ENCODE measurements around the gene SLC26A2.

Gene SLC26A2

DNA sequence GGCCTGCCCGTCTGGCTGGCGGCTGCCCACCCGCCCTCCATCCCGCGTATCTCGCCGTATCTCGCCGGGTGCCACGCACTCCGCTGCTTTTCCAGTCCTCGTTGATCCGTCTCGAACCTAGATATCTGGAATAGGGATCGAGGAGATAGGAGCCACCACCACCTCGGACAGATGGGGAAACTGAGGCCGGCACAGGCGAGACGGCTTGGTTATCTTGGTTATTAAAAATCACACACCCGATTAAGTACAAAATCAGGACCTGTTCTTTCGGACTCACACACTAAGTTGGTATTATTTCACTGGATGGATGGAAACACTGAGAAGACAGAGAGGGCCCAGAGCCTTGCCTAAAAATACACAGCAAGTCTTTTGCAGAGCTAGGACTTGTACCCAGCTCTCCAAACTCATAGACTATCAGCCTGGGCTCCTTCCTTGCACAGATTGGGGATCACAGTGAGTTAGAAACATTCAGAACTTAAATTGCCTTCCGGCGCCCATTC, 678 bp downstream of the SLC26A2 start:
- no peak for DNase-seq (ENCODE audit: low read depth in 2 of 2)

DNA sequence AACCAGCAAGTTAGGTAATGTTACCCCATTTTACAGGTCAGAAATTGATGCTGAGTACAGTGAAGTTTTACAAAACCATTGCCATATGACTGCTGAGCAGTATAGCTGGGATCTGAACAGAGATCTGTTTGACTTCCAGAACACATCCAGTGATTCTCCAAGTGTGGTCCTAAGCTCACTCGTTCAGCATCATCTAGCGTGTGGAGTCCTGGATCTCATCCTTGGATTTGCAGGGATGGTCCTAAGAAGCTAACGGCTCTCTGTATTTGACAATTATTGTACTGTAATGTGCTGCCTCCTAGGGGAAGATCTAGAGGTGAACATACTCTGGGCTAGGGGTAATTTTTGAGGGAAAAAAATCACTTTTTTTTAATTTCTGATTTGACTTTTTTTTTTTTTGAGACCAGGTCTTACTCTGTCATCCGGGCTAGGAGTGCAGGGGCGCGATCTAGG, 1.4 kb downstream of the SLC26A2 start:
- DNase-seq (ENCODE audit: low read depth in 2 of 2), result no peak

DNA sequence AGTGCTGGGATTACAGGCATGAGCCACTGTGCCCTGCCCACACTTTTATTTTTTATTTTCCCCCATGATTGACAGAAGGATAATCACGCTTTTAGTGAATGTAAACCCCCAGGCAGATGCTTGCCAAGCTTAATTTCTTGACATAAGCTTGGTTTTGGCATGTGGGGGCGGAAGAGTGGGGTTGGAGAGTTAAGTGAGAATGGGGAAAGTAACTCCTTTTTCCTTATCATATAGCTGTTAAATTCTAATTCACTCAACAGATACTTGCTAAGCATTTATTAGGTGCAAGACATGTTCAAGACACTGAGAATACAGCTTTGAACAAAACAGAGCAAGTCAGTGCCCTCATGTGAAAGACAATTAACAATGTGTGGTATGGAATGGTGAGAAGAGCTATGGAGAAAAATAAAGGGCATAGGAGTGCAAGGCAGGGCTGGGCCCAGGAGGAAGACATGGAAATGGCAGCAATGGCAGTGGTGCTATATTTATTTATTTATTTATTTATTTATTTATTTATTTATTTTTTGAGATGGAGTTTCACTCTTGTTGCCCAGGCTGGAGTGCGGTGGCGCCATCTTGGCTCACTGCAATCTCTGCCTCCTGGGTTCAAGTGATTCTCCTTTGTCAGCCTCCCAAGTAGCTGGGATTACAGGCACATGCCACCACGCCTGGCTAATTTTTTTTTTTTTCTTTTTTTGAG, 2.2 kb downstream of the SLC26A2 start:
- DNase-seq (ENCODE audit: low read depth in 2 of 2), result no peak

DNA sequence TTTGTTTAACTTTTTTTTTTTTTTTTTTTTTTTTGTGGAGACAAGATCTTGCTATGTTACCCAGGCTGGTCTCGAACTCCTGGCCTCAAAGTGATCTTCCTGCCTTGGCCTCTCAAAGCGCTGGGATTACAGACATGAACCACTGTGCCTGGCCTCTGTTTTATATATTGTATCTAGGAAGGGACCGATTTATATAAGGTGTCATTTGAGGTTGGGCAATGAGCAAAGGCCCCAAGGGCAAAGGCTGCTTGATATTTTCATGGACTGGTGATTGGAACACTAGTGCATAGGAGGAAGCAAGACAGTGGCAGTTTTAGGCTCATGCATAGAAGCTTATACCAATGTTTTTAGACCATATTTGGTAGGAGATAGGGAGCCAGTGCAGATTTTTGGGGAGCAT, 3.2 kb downstream of the SLC26A2 start:
- no peak for DNase-seq (ENCODE audit: low read depth in 2 of 2)

DNA sequence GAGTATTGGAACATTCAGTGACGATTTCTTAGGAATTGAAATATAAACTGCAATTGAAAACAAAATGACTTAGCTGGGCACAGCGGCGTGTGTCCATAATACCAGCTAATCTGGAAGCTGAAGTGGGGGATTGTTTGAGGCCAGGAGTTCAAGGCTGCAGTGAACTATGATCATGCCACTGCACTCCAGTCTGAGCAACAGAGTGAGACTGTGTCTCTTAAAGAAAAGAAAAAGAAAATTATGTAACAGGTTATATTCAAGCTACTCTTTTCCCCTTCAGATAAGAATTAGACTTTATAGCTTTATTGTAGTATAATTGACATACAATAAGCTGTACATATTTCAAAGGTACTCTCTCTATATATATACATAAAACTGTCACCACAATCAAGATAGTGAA, 6.4 kb downstream of the SLC26A2 start:
- no peak for DNase-seq (ENCODE audit: low read depth in 2 of 2)

DNA sequence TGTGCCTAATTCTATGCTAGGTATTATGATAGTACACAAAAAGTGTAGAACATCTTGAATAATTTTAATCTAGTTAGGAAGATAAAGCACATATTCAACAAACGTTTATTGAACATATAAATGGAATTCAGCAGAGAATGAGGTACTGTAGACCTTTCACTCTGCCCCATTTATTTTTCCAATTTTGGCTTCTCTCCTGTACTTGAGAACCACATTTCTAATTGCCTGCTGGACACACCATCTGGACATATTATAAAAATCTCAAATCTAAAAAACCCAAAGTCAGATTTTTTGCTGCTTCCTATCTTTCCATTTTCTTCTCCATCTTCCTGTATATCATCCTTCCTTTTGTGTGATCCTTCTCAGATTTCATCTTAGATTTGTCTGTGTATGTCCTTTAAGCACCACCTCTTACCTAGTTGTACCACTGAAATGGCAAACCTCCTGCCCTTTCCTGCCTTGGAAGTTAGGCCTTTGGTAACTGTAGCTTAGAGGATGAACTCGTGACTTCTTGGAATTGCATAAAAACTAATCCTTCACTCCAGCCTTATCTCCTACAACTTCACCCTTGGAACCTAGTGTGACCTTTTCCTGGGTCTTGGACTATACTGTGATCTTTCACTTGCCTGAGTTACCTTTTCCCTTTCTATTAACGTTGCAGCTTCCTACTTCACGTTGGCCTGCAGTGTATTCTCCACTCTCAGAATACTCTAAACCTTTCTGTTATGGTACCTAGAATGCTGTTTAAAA, 8.8 kb downstream of the SLC26A2 start:
- no peak for DNase-seq (ENCODE audit: low read depth in 2 of 2)

DNA sequence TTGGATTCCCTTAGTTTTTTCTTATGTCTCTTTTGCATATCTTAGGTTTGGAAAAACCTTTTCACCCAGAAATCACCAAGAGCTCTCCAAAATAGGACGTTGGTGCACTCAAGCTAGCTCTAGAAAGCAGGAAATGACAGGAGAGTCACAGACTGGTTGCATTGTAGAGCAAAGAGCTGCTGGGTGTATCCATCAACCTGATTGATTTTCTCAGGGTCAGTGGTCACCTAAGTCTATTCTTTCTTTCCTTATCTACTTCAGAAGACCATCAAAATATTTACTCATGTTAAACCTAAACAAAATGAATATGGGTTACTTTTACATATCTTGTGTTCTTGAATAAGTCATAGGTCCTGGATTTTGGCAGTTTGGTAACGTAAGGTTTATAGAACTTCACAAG, 14.9 kb downstream of the SLC26A2 start:
- DNase-seq (ENCODE audit: low read depth in 2 of 2), result no peak

DNA sequence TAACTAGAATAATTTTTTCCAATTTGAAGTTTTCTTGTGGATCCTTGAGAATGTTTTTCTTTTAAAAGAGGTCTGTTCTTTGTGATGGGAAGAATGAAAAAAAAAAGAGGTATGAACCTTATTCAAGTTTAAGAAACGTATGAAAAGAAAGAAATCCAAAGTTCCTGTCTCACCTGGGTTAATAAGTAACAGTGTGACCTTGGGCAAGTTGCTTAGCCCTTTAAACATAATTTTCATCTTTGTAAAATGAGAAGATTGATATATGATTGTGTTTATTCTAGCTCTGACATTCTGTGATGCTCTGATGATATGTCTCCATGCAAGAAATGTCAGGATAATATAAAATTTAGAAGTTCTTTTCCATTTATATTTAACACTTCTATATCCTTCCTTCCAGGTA, 19.3 kb downstream of the SLC26A2 start:
- no peak for DNase-seq (ENCODE audit: low read depth in 2 of 2)

DNA sequence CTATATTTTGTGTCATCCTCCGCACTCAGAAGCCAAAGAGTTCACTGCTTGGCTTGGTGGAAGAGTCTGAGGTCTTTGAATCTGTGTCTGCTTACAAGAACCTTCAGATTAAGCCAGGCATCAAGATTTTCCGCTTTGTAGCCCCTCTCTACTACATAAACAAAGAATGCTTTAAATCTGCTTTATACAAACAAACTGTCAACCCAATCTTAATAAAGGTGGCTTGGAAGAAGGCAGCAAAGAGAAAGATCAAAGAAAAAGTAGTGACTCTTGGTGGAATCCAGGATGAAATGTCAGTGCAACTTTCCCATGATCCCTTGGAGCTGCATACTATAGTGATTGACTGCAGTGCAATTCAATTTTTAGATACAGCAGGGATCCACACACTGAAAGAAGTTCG, 20.6 kb downstream of the SLC26A2 start:
- no peak for DNase-seq (ENCODE audit: low read depth in 2 of 2)

DNA sequence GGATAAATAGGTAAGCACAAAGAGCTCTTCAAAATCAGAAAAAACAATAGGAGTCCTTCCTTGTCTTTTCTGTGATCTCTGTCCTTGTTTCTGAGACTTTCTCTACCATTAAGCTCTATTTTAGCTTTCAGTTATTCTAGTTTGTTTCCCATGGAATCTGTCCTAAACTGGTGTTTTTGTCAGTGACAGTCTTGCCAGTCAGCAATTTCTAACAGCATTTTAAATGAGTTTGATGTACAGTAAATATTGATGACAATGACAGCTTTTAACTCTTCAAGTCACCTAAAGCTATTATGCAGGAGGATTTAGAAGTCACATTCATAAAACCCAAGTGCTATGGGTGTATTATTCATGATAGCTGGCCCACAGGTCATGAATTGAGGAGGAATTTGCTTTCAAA, 21.9 kb downstream of the SLC26A2 start:
- DNase-seq (ENCODE audit: low read depth in 2 of 2), result no peak

DNA sequence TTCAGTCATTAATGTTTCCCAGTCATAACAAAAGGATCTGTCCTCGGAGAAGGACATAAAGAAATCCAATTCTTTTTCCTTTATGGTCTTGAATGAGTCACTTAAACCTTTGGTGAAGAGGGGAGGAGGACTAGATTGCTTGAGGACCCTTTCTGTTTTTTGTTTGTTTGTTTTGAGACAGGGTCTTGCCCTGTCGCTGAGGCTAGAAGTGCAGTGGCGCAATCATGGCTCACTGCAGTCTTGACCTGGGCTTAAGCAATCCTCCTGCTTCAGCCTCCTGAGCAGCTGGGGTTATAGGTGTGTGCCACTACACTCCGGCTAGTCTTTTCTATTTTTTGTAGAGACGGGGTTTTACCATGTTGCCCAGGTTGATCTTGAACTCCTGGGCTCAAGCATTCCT, 27.6 kb downstream of the SLC26A2 start:
- no peak for DNase-seq (ENCODE audit: low read depth in 2 of 2)

DNA sequence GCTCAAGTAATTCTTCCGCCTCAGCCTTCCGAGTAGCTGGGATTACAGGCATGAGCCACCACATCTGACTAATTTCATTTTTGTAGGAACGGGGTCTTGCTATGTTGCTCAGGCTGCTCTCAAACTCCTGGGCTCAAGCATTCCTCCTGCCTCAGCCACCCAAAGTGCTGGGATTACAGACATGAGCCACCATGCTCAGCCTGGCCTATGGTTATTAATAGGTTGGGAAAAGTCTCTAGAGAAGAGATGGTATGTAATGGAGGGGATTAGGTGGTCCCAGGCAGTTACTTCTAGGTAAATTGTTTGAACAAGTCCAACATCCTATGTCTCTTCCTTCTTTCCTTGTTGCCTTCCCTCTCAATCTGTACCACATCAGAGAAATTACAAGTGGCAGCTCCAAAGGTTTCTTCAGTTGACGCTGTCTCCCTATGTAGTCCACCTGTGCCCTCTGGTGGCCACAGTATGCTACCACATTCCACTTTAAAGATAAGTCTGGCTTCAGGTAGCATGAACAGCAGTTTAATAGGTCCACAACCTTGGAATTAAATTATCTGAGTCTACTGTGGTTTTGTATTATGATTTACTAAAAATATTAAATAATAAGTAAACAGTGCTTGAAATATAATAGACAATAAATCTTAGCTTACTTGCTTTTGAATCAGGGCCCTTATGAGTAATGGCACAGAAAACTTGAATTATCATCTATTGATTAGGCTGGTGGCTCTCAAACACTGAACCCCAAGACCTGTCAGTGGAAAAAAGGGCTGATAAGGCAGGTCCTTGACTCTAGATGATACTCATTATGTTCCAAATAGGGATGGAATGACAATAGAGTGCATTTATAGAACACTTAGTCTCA, 30.2 kb downstream of the SLC26A2 start:
- peak; percentile 4 to 46 for DNase-seq (ENCODE audit: low read depth in 2 of 2)

DNA sequence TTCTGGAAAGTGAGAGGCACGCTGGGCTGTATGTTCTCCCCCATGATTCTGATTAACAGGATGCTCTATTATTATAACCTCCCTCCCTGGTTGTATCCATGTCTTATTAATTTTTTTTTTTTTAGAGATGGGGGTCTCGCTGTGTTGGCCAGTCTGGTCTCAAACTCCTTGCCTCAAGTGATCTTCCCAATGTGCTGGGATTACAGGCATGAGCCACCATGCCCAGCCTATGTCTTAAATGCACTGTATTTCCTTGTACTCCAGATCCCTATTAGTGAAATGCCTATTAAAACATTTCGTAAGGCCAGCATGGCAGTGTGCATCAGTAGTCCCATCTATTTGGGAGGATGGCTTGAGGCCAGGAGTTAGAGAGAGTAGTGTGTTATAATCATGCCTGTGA, 32.9 kb downstream of the SLC26A2 start:
- DNase-seq (ENCODE audit: low read depth in 2 of 2), result no peak

DNA sequence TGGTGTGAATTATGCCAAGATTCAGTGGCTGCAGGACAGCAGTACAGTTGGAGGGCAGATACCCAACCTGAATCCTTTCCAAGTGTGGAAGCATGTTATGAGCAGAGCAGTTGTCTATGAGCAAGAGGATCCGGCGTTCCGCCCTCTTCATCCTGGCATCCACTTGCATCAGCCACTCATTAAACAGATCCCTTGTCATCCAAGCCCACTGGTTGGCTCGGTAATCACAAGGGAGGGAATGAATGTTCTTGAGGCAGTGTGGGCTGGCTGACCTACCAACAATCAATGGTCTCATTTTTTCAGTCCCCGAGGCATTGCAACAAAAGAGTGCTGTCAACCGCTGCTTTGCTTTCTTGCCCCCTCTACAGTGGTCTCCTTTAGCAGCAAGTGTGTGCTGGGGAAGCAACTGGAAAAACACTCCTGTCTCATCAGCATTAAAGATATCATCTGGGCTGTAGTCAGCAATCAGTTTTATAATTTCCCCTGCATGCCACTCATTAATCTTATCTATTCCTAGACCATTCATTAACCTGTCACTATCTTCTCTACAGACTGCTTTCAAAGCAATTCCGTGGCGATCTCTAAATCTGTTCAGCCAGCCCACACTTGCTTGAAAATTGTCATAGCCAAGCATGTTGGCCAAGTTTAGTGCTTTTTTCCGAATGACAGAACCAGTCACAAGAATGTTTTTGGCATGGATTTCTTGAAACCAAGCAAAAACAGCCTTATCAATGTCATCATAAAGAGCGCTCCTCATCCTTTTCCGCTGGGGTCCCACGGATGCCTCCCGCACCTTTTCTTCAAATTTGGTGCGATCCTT, 35.0 kb downstream of the SLC26A2 start:
- no peak for DNase-seq (ENCODE audit: low read depth in 2 of 2)

DNA sequence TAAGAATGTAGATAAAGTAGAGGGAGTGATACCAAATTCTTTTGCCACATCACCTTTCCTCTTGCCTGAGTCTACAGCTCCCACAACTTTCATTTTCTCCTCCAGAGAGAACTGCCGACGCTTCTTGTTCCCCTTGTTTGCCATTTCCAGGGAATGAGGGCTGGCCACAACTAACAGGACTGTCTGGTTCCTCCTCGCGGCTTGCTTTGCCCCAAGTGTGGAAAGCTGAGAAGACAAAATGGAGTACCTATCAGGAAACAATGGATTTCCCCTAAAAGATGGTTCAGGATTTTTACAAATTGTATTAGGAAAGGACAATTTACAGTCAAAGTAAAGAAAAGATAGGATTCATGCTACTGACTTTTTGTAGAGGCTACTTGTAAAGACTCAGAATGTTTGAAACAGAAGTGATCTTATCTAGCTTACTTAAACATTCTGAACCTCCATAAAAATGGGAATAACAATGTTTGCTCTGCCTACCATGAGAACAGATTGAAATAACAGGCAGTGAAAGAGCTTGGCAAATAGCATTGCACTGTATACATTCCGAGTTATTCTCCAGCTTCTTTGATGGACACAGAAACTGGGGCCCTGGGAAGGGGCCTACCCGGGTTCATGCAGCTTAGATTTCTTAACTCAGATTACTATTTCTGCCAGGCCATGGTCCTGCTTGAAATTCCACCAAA, 35.8 kb downstream of the SLC26A2 start:
- no peak for DNase-seq (ENCODE audit: low read depth in 2 of 2)

DNA sequence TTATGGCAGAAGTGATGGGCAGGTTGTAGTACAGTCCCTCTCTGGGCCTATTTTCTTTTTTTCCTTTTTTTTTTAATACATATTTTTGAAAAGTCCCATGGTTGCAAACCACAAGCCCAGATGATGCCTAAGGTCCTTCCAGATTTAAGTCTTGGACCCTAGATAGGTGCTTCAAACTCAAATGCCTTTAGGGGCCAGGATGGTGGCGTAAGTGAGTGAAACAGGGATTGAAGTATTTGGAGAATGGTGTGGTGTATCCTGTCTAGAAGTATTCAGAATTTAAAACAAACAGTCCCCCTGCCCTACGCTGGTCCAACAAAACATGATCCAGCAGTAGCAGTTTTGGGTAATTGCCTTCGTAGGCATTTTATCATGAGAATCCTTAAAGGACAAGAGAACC, 37.7 kb downstream of the SLC26A2 start:
- DNase-seq (ENCODE audit: low read depth in 2 of 2), result no peak

DNA sequence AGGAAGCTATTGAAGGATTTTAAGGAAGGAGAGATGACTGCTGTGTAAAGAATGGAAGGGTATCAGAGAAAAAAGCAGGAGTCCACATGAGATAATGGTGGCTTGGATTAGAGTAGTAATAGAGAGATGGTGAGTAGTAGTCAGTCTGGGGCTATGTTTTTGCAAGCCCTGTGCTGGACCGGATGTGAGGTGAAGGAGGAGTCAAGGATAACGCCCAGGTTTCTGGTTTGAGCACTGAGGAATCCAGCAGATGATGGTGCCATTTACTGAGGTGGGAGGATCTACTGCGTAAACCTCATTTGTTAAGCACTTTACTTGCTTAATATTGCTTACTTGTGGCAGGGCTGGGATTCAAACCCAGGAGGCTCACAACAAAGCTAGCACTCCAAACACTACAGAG, 38.8 kb downstream of the SLC26A2 start:
- no peak for DNase-seq (ENCODE audit: low read depth in 2 of 2)

DNA sequence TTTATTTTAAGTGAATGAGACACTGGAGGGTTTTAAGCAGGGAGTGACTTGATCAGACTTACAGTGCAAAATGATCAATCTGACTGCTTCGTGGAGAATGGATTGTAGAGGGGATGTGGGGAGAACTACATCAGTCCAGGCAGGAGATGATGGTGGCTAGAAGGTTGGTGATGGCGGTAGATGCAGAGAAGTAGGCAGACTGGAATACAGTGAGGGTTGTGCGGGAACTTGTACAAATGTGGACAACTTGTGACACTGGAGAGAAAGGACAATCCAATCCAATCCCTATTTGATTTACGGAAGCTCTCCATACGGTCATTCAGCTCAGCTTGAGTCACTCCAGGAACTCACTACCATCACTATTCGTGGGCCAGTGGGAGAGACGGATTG, 39.3 kb downstream of the SLC26A2 start:
- DNase-seq (ENCODE audit: low read depth in 2 of 2), result no peak

DNA sequence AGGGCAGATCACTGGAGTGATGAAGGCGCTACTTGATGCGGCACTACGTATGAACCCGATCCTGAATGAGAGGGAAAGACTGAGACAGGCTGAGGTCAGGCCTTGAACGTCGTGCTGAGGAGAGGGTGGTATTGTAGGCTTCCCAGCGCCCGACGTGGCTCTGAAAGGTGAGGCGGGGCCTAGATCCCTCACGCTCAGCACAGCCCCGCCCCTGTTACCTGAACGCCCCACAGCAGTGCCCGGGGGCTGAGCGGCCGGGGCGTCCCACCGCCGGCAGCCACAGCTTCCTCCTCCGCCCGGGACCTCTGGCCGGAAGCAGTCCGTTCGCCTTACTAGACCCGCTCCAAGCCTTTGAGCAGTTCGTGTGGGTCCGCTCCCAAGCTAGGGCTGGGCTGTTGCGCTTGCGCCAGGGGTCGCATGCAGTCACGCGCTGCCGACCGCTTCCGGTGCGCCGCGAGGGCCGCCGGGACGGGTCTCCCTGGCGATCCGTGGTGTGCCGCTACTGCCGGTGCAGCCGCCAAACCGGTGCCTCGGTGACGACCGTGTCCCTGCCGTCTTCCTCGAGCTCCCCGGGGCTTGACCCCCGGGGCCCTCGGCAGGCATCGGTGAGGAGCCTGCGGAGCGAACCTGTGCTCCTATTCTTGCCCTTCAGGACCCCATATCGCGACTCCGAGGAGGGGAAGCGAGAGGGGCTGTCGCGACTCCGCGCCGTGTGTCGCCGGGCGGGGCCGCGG, 39.9 kb downstream of the SLC26A2 start, which contains the start of the genes HMGXB3 and TIGD6:
HMGXB3 (plus strand) TSS at position 484 of the 734 bp plus-strand sequence. CDS start 4,114 bp downstream, outside the sequence.
TIGD6 (minus strand) TSS at position 399 of the 734 bp plus-strand sequence. CDS start 4,306 bp downstream, outside the sequence.
- peak; percentile 73 to 74 for DNase-seq (ENCODE audit: low read depth in 2 of 2)
